ENCODE results near the gene RHOD. TPM values are rescaled to one million over a fixed set of nuclear protein-coding genes. Genes with fewer than 3 reads are reported as not detected.

Gene RHOD
- total RNA-seq, 1 experiment from 2014 or later = 17.1 TPM

- Mint-ChIP-seq H3K4me1 (ENCODE audit: low read depth, unreplicated experiment) (peaks cover 5% of the 10 kb centered on the region), H3K27ac (ENCODE audit: unreplicated experiment) (no peak overlapping the region), H3K27me3 (ENCODE audit: insufficient read depth, unreplicated experiment) (no peaks in the 10 kb centered on the region), H3K9me3 (ENCODE audit: unreplicated experiment) (no peaks in the 10 kb centered on the region), H3K36me3 (ENCODE audit: insufficient read depth, unreplicated experiment) (no peaks in the 10 kb centered on the region), H3K4me3 (ENCODE audit: unreplicated experiment) (no peak overlapping the region)
- no peak for TF ChIP-seq CTCF (IDR thresholded peaks at IDR 0.05; ENCODE audit: insufficient read depth in 1 of 2, low read depth in 1 of 2, low read length in 1 of 2, severe bottlenecking in 1 of 2, unreplicated experiment in 1 of 2)
- Histone ChIP-seq H3K27me3 (replicated peaks; ENCODE audit: control insufficient read depth, insufficient read depth, low read length) (no peaks in the 10 kb centered on the region), H3K4me1 (peaks cover 5% of the 10 kb centered on the region), H3K9me3 (no peaks in the 10 kb centered on the region), H3K36me3 (ENCODE audit: control insufficient read depth, insufficient read depth, low read length) (no peaks in the 10 kb centered on the region), H3K4me3 (ENCODE audit: low read depth, low read length) (no peak overlapping the region)
- CTCF ChIA-PET = interaction anchor here (1.0 kb wide), 1 partner anchor 12 kb away, joined by 3 read pairs; no protein-coding TSS in a partner anchor
- DNase-seq = no peak
- intact Hi-C loops (cut with micrococcal nuclease; ENCODE audit: unreplicated experiment) = no loop called here
- POLR2A ChIA-PET = no interaction called here
- BruUV-seq (replicated peaks) = no TSS peak
Measured at GRCh38 chr11:67040147-67040546, 16.5 kb upstream of the RHOD start.

- TF ChIP-seq CTCF (IDR thresholded peaks at IDR 0.05; ENCODE audit: insufficient read depth in 1 of 2, low read depth in 1 of 2, low read length in 1 of 2, severe bottlenecking in 1 of 2, unreplicated experiment in 1 of 2) = no peak
- intact Hi-C loops (cut with micrococcal nuclease; ENCODE audit: unreplicated experiment) = no loop called here
- no TSS peak for BruUV-seq (replicated peaks)
Measured at GRCh38 chr11:67041602-67042001, 15.0 kb upstream of the RHOD start.

GRCh38 chr11:67043572-67044349, 12.9 kb upstream of the RHOD start:
- peaks cover 5% of the 10 kb centered on the region for H3K4me1 Mint-ChIP-seq (ENCODE audit: low read depth, unreplicated experiment)
- intact Hi-C loops (cut with micrococcal nuclease; ENCODE audit: unreplicated experiment) = no loop called here
- H3K9me3 Mint-ChIP-seq (ENCODE audit: unreplicated experiment) = no peaks in the 10 kb centered on the region
- no peaks in the 10 kb centered on the region for H3K36me3 ChIP-seq (ENCODE audit: control insufficient read depth, insufficient read depth, low read length)
- no peaks in the 10 kb centered on the region for H3K27me3 ChIP-seq (replicated peaks; ENCODE audit: control insufficient read depth, insufficient read depth, low read length)
- no peak overlapping the region for H3K4me3 Mint-ChIP-seq (ENCODE audit: unreplicated experiment)
- DNase-seq = no peak
- no peaks in the 10 kb centered on the region for H3K27me3 Mint-ChIP-seq (ENCODE audit: insufficient read depth, unreplicated experiment)
- H3K4me1 ChIP-seq = peaks cover 5% of the 10 kb centered on the region
- TF ChIP-seq CTCF (IDR thresholded peaks at IDR 0.05; ENCODE audit: insufficient read depth in 1 of 2, low read depth in 1 of 2, low read length in 1 of 2, severe bottlenecking in 1 of 2, unreplicated experiment in 1 of 2) = no peak
- H3K9me3 ChIP-seq = no peaks in the 10 kb centered on the region
- ChIA-PET CTCF (interaction anchor here (0.6 to 1.3 kb wide), 2 partner anchors 10 to 126 kb away, joined by 3 read pairs; no protein-coding TSS in a partner anchor), POLR2A (no interaction called here)
- H3K36me3 Mint-ChIP-seq (ENCODE audit: insufficient read depth, unreplicated experiment) = no peaks in the 10 kb centered on the region
- H3K4me3 ChIP-seq (ENCODE audit: low read depth, low read length) = no peak overlapping the region
- no TSS peak for BruUV-seq (replicated peaks)
- no peak overlapping the region for H3K27ac Mint-ChIP-seq (ENCODE audit: unreplicated experiment)

More at GRCh38 chr11:67041602-67042001, 15.0 kb upstream of the RHOD start:
- no peaks in the 10 kb centered on the region for H3K9me3 ChIP-seq
- no peaks in the 10 kb centered on the region for H3K36me3 Mint-ChIP-seq (ENCODE audit: insufficient read depth, unreplicated experiment)
- DNase-seq = peak in 1 of 2 experiments; percentile 43
- H3K4me3 Mint-ChIP-seq (ENCODE audit: unreplicated experiment) = no peak overlapping the region
- H3K4me1 ChIP-seq = peaks cover 5% of the 10 kb centered on the region
- CTCF ChIA-PET = no interaction called here
- no peaks in the 10 kb centered on the region for H3K27me3 ChIP-seq (replicated peaks; ENCODE audit: control insufficient read depth, insufficient read depth, low read length)
- POLR2A ChIA-PET = no interaction called here
- H3K4me1 Mint-ChIP-seq (ENCODE audit: low read depth, unreplicated experiment) = peaks cover 5% of the 10 kb centered on the region
- no peaks in the 10 kb centered on the region for H3K27me3 Mint-ChIP-seq (ENCODE audit: insufficient read depth, unreplicated experiment)
- H3K36me3 ChIP-seq (ENCODE audit: control insufficient read depth, insufficient read depth, low read length) = no peaks in the 10 kb centered on the region
- no peak overlapping the region for H3K27ac Mint-ChIP-seq (ENCODE audit: unreplicated experiment)
- no peak overlapping the region for H3K4me3 ChIP-seq (ENCODE audit: low read depth, low read length)
- H3K9me3 Mint-ChIP-seq (ENCODE audit: unreplicated experiment) = no peaks in the 10 kb centered on the region
